Activated B cell treated with CpG ODN at 0.5 μM for 24 hours (primary cell): Measurements from ENCODE around the gene CIT. TPM values are rescaled to one million over a fixed set of nuclear protein-coding genes. Genes with fewer than 3 reads are reported as not detected.

ENCODE experiments used
- ATAC-seq: fragments of 200-7000 bp; cut with Tn5 transposase; one replicate; pipeline ENCODE4 v1.10.0; 2021; ENCODE audit warnings: low read depth, mild to moderate bottlenecking, moderate library complexity
- CTCF ChIA-PET: fragments of 350-600 bp; sonication (Branson Sonifier 250); formaldehyde crosslinking; loops from one replicate; lab custom pipeline; 2021; ENCODE audit warnings: antibody characterized with exemption; lab: Charles Lee
- POLR2A ChIA-PET: fragments of 350-600 bp; sonication (Branson Sonifier 250); formaldehyde crosslinking; loops from one replicate; lab custom pipeline; 2021; ENCODE audit warnings: antibody characterized with exemption; lab: Charles Lee
- DNase-seq: peaks from one replicate; pipeline ENCODE4 v3.0.0; 2022
- H3K27ac Mint-ChIP-seq: one replicate; pipeline ENCODE4 v1.8.0; 2020; ENCODE audit warnings: mixed read lengths
- H3K27me3 Mint-ChIP-seq: one replicate; pipeline ENCODE4 v1.8.0; 2021; ENCODE audit warnings: mixed read lengths
- H3K36me3 Mint-ChIP-seq: one replicate; pipeline ENCODE4 v1.8.0; 2021; ENCODE audit warnings: low read depth, mixed read lengths
- H3K4me1 Mint-ChIP-seq: one replicate; pipeline ENCODE4 v1.8.0; 2021; ENCODE audit warnings: mixed read lengths
- H3K4me3 Mint-ChIP-seq: one replicate; pipeline ENCODE4 v1.8.0; 2020; ENCODE audit warnings: mild to moderate bottlenecking, mixed read lengths
- H3K9me3 Mint-ChIP-seq: one replicate; pipeline ENCODE4 v1.8.0; 2020; ENCODE audit warnings: mixed read lengths
- CTCF ChIP-seq: fragments of 200-600 bp; IDR thresholded peaks from one replicate; pipeline ENCODE4 v1.8.0; 2022; ENCODE audit warnings: antibody characterized with exemption, mild to moderate bottlenecking
- intact Hi-C: fragments of 100-400 bp; cut with micrococcal nuclease; formaldehyde crosslinking; loops from one replicate; pipeline ENCODE4 v1.15.1; 2024
- total RNA-seq: library from RNA; stranded (reverse); gene quantifications from 2 replicates; pipeline ENCODE4 v1.2.3, GENCODE V29; 2022

CIT gene
- total RNA-seq, 1 donor from 2014 or later = 6.1 TPM

- no peak for TF ChIP-seq CTCF
- peaks cover 2% of the 10 kb centered on the region for H3K36me3 Mint-ChIP-seq
- CTCF ChIA-PET = no interaction called here
- H3K9me3 Mint-ChIP-seq = no peaks in the 10 kb centered on the region
- intact Hi-C loops = loop anchor here (1.0 to 10.0 kb wide), 4 partner anchors 25 to 1863 kb away; partner anchors contain the start of gene RFC5
- H3K27ac Mint-ChIP-seq = no peak overlapping the region
- peak overlapping the region; percentile 91 for H3K4me3 Mint-ChIP-seq
- ATAC-seq = no peak
- POLR2A ChIA-PET = no interaction called here
- peaks cover 12% of the 10 kb centered on the region for H3K4me1 Mint-ChIP-seq
- peaks cover 8% of the 10 kb centered on the region for H3K27me3 Mint-ChIP-seq
- DNase-seq = no peak
Measured at GRCh38 chr12:119877639-119877948, 474 bp upstream of the CIT start.

GRCh38 chr12:119870457-119870856 is 6.7 kb downstream of the CIT start:
- no peaks in the 10 kb centered on the region for H3K9me3 Mint-ChIP-seq
- H3K4me1 Mint-ChIP-seq = no peaks in the 10 kb centered on the region
- intact Hi-C loops = loop anchor here (10.0 kb wide), 1 partner anchor 1856 kb away; the partner anchor contains the start of gene RFC5
- CTCF ChIA-PET = interaction anchor here (0.6 kb wide), 1 partner anchor 42 kb away, joined by 5 read pairs; no protein-coding TSS in a partner anchor
- TF ChIP-seq CTCF = no peak
- H3K4me3 Mint-ChIP-seq = no peak overlapping the region
- POLR2A ChIA-PET = no interaction called here
- no peak for DNase-seq
- H3K36me3 Mint-ChIP-seq = no peaks in the 10 kb centered on the region
- H3K27ac Mint-ChIP-seq = no peak overlapping the region
- no peak for ATAC-seq
- no peaks in the 10 kb centered on the region for H3K27me3 Mint-ChIP-seq

GRCh38 chr12:119869720-119870119 is 7.4 kb downstream of the CIT start:
- Mint-ChIP-seq H3K27ac (no peak overlapping the region), H3K4me1 (no peaks in the 10 kb centered on the region), H3K27me3 (no peaks in the 10 kb centered on the region), H3K9me3 (no peaks in the 10 kb centered on the region), H3K4me3 (no peak overlapping the region), H3K36me3 (no peaks in the 10 kb centered on the region)
- ATAC-seq (no peak), DNase-seq (no peak)
- intact Hi-C loops = loop anchor here (10.0 kb wide), 1 partner anchor 1855 kb away; the partner anchor contains the start of gene RFC5
- ChIA-PET CTCF (no interaction called here), POLR2A (no interaction called here)
- TF ChIP-seq CTCF = no peak

GRCh38 chr12:119868992-119869391 is 8.1 kb downstream of the CIT start:
- no peak for TF ChIP-seq CTCF
- H3K36me3 Mint-ChIP-seq = no peaks in the 10 kb centered on the region
- H3K4me3 Mint-ChIP-seq = no peak overlapping the region
- H3K27ac Mint-ChIP-seq = no peak overlapping the region
- DNase-seq = no peak
- ChIA-PET POLR2A (no interaction called here), CTCF (no interaction called here)
- no peaks in the 10 kb centered on the region for H3K27me3 Mint-ChIP-seq
- intact Hi-C loops = no loop called here
- H3K4me1 Mint-ChIP-seq = no peaks in the 10 kb centered on the region
- no peaks in the 10 kb centered on the region for H3K9me3 Mint-ChIP-seq
- no peak for ATAC-seq

GRCh38 chr12:119864591-119864990 is 12.5 kb downstream of the CIT start:
- ATAC-seq = no peak
- Mint-ChIP-seq H3K4me3 (no peak overlapping the region), H3K4me1 (no peaks in the 10 kb centered on the region), H3K9me3 (no peaks in the 10 kb centered on the region), H3K27ac (no peak overlapping the region), H3K27me3 (no peaks in the 10 kb centered on the region), H3K36me3 (no peaks in the 10 kb centered on the region)
- TF ChIP-seq CTCF = no peak
- ChIA-PET POLR2A (no interaction called here), CTCF (no interaction called here)
- DNase-seq = no peak
- intact Hi-C loops = no loop called here
